ENCODE data around the gene ISG15. TPM values are rescaled to one million over a fixed set of nuclear protein-coding genes. Genes with fewer than 3 reads are reported as not detected.
"Not testable (repeated sequence)": the region's sequence is repeated elsewhere in the genome, so short reads cannot be mapped to it uniquely, and the experiment has no call there.

The ISG15 gene
- total RNA-seq, 1 experiment from 2014 or later = 63.1 TPM

GRCh38 chr1:1025730-1026129, 12.4 kb downstream of the ISG15 start:
- Histone ChIP-seq H3K4me3 (ENCODE audit: low read depth, low read length) (no peak overlapping the region), H3K36me3 (ENCODE audit: control insufficient read depth, insufficient read depth, low read length) (peaks cover 3% of the 10 kb centered on the region; the same call in 1 of the 2 replicates), H3K27me3 (replicated peaks; ENCODE audit: control insufficient read depth, insufficient read depth, low read length) (no peaks in the 10 kb centered on the region), H3K4me1 (peaks cover 41% of the 10 kb centered on the region), H3K9me3 (no peaks in the 10 kb centered on the region)
- Mint-ChIP-seq H3K4me3 (ENCODE audit: unreplicated experiment) (no peak overlapping the region), H3K27me3 (ENCODE audit: insufficient read depth, unreplicated experiment) (no peaks in the 10 kb centered on the region), H3K4me1 (ENCODE audit: low read depth, unreplicated experiment) (peaks cover 13% of the 10 kb centered on the region), H3K9me3 (ENCODE audit: unreplicated experiment) (no peaks in the 10 kb centered on the region), H3K27ac (ENCODE audit: unreplicated experiment) (peak overlapping the region; percentile 59), H3K36me3 (ENCODE audit: insufficient read depth, unreplicated experiment) (peaks cover 41% of the 10 kb centered on the region)
- BruUV-seq (replicated peaks) = no TSS peak
- no peak for DNase-seq
- POLR2A ChIA-PET = interaction anchor here (0.6 kb wide), 1 partner anchor 41 kb away, joined by 8 read pairs; no protein-coding TSS in a partner anchor
- TF ChIP-seq CTCF (IDR thresholded peaks at IDR 0.05; ENCODE audit: insufficient read depth in 1 of 2, low read depth in 1 of 2, low read length in 1 of 2, severe bottlenecking in 1 of 2, unreplicated experiment in 1 of 2) = no peak
- intact Hi-C loops (cut with micrococcal nuclease; ENCODE audit: unreplicated experiment) = no loop called here
- CTCF ChIA-PET = no interaction called here

- H3K4me1 Mint-ChIP-seq (ENCODE audit: low read depth, unreplicated experiment) = peaks cover 13% of the 10 kb centered on the region
- peaks cover 33% of the 10 kb centered on the region for H3K4me1 ChIP-seq
- H3K36me3 ChIP-seq (ENCODE audit: control insufficient read depth, insufficient read depth, low read length) = peaks cover 3% of the 10 kb centered on the region; the same call in 1 of the 2 replicates
- no TSS peak for BruUV-seq (replicated peaks)
- H3K4me3 Mint-ChIP-seq (ENCODE audit: unreplicated experiment) = no peak overlapping the region
- POLR2A ChIA-PET = no interaction called here
- DNase-seq = no peak
- intact Hi-C loops (cut with micrococcal nuclease; ENCODE audit: unreplicated experiment) = no loop called here
- H3K27me3 Mint-ChIP-seq (ENCODE audit: insufficient read depth, unreplicated experiment) = no peaks in the 10 kb centered on the region
- H3K9me3 ChIP-seq = no peaks in the 10 kb centered on the region
- no peak overlapping the region for H3K27ac Mint-ChIP-seq (ENCODE audit: unreplicated experiment)
- no peak for TF ChIP-seq CTCF (IDR thresholded peaks at IDR 0.05; ENCODE audit: insufficient read depth in 1 of 2, low read depth in 1 of 2, low read length in 1 of 2, severe bottlenecking in 1 of 2, unreplicated experiment in 1 of 2)
- H3K27me3 ChIP-seq (replicated peaks; ENCODE audit: control insufficient read depth, insufficient read depth, low read length) = no peaks in the 10 kb centered on the region
- no peaks in the 10 kb centered on the region for H3K9me3 Mint-ChIP-seq (ENCODE audit: unreplicated experiment)
- CTCF ChIA-PET = no interaction called here
- no peak overlapping the region for H3K4me3 ChIP-seq (ENCODE audit: low read depth, low read length)
- H3K36me3 Mint-ChIP-seq (ENCODE audit: insufficient read depth, unreplicated experiment) = peaks cover 35% of the 10 kb centered on the region
Observed at GRCh38 chr1:1026599-1027413, 13.5 kb downstream of the ISG15 start.

- Mint-ChIP-seq H3K9me3 (ENCODE audit: unreplicated experiment) (no peaks in the 10 kb centered on the region), H3K36me3 (ENCODE audit: insufficient read depth, unreplicated experiment) (peaks cover 40% of the 10 kb centered on the region), H3K4me3 (ENCODE audit: unreplicated experiment) (no peak overlapping the region), H3K4me1 (ENCODE audit: low read depth, unreplicated experiment) (peaks cover 13% of the 10 kb centered on the region), H3K27me3 (ENCODE audit: insufficient read depth, unreplicated experiment) (no peaks in the 10 kb centered on the region), H3K27ac (ENCODE audit: unreplicated experiment) (no peak overlapping the region)
- no TSS peak for BruUV-seq (replicated peaks)
- intact Hi-C loops (cut with micrococcal nuclease; ENCODE audit: unreplicated experiment) = no loop called here
- no peaks in the 10 kb centered on the region for H3K27me3 ChIP-seq (replicated peaks; ENCODE audit: control insufficient read depth, insufficient read depth, low read length)
- peaks cover 26% of the 10 kb centered on the region for H3K4me1 ChIP-seq
- no peak for TF ChIP-seq CTCF (IDR thresholded peaks at IDR 0.05; ENCODE audit: insufficient read depth in 1 of 2, low read depth in 1 of 2, low read length in 1 of 2, severe bottlenecking in 1 of 2, unreplicated experiment in 1 of 2)
- H3K4me3 ChIP-seq (ENCODE audit: low read depth, low read length) = no peak overlapping the region
- CTCF ChIA-PET = no interaction called here
- POLR2A ChIA-PET = no interaction called here
- peaks cover 3% of the 10 kb centered on the region; the same call in 1 of the 2 replicates for H3K36me3 ChIP-seq (ENCODE audit: control insufficient read depth, insufficient read depth, low read length)
- no peak for DNase-seq
- H3K9me3 ChIP-seq = no peaks in the 10 kb centered on the region
Observed at GRCh38 chr1:1027791-1028190, 14.5 kb downstream of the ISG15 start.

GRCh38 chr1:1030867-1031658, 17.8 kb downstream of the ISG15 start:
- CTCF ChIA-PET; BruUV-seq (replicated peaks): not testable (repeated sequence)

More at GRCh38 chr1:1030867-1031658, 17.8 kb downstream of the ISG15 start:
- H3K27me3 ChIP-seq (replicated peaks; ENCODE audit: control insufficient read depth, insufficient read depth, low read length); H3K4me3 Mint-ChIP-seq (ENCODE audit: unreplicated experiment); H3K4me3 ChIP-seq (ENCODE audit: low read depth, low read length); DNase-seq; H3K4me1 Mint-ChIP-seq (ENCODE audit: low read depth, unreplicated experiment); H3K9me3 Mint-ChIP-seq (ENCODE audit: unreplicated experiment); H3K36me3 ChIP-seq (ENCODE audit: control insufficient read depth, insufficient read depth, low read length); H3K27ac Mint-ChIP-seq (ENCODE audit: unreplicated experiment); H3K27me3 Mint-ChIP-seq (ENCODE audit: insufficient read depth, unreplicated experiment); intact Hi-C loops (cut with micrococcal nuclease; ENCODE audit: unreplicated experiment); POLR2A ChIA-PET; H3K9me3 ChIP-seq; H3K4me1 ChIP-seq: not testable (repeated sequence)
- H3K36me3 Mint-ChIP-seq (ENCODE audit: insufficient read depth, unreplicated experiment) = peaks cover 35% of the 10 kb centered on the region
